Measurements from ENCODE around the gene KRT80.

The KRT80 gene

DNA sequence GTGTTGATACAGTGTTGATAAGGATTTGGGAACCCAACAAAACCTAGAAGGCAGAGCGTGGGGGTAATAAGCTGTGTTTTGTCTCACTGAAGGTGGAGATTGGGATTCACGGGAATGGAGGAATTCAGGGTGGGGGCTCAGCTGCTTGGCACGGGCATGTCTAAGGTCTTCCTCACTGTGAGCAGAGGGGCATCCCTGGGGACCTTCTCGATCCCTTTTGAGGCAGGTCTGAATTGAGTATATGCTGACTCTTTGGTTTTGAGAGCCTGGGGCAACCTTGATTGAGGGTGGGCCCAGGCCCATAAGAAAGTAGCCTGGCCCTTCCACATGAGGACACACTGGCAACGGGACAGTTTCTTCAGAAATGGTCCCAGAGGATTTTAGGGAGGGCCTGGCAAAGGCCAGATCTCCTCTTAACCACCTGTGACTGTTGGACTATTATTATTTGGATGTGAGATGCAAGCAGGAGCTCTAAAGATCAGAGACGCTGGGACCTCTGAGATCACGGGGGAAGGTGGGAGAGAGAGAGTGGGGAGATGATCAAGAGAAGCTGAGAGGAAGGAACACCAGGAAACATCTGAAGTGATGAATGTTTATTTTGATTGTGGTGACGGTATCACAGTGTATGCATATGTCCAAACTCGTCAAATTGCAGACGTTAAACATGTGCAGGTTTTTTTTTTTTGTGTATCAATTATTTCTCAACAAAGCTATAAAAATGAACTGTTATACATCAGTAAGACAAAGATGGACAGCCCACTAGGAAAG lies 63.9 kb downstream of the KRT80 start:
- DNase-seq (ENCODE audit: low read depth): no peak

DNA sequence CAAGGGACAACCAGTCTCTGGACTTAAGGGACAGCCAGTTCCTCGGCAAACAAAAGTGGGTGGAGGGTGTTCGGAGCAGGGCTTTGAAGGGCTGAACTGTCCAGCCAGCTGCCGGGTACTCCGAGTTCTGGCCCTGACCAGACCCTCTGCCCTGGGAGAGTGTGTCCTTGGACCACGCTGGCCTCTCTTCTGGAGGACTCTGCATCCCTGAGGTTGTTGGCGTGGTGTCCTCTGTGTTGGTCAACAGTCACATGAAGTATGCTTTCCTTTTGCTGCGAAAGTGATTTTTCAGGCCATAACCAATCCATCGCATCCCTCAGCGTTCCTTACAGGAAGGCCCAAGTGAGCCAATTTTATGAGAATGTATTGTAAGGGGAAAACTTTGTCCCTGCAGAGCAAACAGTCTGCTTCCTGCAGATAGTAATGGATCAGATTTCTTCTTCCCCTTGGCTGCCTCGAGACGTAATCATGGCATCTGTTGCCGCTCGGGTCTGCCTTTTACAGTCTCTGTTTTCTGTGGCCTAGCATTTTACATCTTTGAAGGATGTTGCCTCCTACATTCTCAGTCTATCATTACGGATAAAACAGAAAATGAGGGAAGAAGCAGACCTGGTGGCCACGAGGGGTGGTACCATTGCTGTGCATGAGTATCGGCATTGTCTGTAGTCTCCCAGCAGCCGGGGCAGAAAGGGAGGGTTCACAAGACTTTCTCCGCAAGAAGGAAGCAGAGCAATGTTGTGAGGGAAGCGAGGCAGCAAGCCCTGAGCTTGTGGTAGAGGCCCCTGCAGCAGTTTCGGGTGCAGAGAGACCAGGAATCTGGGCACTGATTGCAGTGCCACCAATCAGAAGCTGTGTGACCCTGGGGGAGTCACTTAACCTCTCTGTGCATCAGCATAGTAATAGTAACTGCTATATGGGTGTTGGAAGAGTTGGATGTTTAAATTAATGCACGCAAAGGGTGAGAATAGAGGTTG lies 64.9 kb downstream of the KRT80 start:
- no peak for DNase-seq (ENCODE audit: low read depth)

DNA sequence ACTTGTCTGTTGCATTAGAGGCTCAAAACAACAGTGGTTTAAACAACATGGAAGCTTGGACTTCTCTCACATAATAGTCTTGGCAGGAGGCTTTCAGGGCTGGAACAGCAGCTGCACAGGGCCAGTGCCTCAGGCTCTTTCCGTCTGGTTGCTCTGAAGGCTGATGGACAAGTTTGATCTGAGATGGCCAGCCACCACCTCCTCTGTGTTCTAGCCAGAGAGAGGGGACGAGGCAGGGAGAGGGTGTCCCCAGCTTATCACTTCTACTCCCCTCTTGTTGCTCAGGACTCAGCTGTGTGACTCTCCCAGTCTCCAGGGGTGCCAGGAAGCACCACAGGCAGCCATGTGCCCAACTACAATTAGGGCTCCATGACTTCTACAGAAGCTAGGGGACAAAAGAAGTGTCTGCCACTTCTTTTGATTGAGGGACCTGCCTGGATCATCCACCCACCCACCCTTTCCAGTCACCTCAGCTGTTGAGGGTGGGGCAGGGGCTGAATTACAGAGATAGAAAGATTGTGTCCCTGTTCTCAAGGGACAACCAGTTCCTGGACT lies 65.7 kb downstream of the KRT80 start:
- no peak for DNase-seq (ENCODE audit: low read depth)

DNA sequence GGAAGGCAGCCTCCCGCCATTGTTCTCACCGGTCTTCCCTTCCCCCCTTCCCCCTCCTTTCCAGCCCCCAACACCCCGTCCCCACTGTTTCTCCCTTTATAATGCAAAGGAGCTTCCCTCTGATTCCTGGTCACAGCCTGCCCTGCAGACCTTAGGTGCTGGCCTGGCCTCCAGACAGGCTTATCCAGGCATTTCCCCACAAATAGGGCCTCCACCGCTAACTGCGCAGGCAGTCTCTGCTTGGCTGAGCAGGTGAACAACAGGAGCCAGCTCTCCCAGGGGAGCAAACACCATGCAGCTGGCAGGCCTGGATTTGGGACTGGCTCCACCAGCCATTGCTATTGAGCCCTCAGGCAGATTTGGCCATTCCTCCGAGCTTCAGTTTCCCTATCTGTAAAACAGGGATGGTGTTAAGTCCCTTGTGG lies 66.3 kb downstream of the KRT80 start:
- DNase-seq (ENCODE audit: low read depth): no peak

DNA sequence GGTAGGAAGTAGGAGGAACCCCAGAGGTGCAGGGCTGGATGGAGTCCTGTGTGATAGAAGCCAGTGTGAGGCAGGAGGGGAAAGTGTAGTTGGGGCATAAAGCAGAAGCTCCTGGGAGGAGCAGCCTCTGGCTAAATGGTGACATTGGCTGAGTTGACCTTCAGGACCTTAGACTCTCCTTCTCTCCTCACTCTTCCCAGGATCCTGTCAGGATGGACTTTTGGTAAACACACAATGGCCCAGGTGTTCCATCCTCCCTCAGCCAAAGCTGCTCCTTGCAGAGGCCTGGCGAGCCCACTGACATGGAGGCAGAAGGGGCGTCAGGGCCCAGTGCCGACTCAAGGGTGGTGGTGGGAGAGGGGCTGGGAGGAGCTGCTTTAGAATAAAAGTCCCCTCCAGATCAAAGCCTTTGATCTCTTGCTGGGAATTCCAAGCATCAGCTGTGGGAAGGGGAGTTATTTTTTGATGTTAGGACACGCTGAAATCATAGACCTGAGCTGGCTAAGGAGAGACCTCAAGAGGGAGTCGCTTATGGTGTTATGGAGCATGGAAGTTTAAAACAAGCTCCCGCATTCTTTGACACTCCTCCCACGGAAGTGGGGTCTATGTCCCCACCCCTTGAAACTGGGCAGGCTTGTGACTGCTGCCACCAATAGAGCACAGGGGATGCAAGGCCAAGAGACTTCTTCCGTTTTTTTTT lies 68.2 kb downstream of the KRT80 start:
- no peak for DNase-seq (ENCODE audit: low read depth)

DNA sequence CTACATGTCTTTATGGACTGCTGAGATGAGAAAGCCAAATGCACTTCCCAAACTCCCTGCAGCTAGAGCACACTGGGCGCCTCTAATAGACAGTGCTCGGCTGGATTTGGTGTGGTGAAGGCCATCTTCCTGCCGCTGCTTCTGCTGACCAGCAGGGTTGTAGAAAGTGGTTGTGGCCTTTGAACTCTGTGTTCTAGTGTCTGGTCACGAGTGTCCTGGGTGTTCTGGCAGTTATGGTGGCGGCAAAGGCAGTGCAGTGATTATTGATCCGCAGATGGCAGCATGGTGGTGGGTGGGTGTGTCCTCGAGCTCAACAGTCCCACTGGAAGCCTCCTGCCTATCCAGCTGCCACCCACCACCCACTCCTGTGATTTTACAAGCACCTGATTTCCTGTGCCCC lies 68.9 kb downstream of the KRT80 start:
- no peak for DNase-seq (ENCODE audit: low read depth)

DNA sequence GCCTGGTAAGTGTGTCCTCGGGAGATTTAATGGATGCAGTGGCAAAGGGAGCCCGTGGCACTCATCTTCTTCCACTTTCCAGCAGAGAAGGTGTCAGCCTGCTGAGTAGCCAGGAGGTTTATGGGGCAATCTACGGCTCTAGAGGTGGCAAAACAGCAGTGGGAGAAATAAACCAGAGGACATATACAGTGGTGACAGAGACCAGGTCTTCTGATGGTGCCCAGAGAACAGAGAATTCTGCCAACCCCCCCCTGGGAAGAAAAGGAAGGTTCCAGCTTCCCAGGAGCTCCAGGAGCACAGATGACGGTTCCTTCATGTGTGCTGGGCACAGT lies 69.3 kb downstream of the KRT80 start:
- no peak for DNase-seq (ENCODE audit: low read depth)

DNA sequence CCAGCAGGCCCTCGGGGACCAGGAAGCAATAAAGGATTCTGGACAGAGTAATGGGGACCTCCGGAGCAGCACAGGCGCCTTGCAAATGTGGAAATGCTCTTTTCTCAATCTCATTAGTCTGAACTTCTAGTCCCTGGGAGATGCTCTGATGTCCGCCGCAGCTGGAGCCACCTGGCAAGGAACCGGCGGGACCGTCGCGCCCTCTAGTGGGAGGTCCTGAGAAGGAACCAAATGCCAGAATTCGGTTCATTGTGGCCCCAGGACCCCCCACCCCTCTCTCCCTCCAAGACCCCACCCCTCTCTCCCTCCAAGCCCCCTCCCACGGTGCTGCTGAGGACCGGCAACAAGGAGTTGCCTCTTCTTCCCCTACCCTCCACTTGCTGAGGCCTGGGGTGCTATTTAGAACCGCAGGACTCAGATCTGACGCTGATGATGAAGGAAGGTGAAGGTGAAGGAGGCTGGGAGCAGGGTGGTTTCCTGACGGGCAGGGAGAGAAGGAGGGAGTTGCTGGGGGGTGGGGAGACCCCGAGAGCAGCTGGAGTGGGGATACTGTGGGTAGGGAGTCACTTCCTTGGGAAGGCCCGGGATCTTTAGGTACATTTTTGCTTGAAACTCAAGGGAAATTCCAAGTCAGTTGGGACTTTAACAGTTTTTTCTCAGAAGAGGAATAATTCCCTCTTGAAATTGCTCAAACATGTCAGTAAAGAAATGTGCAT lies 69.8 kb downstream of the KRT80 start:
- DNase-seq (ENCODE audit: low read depth): no peak

DNA sequence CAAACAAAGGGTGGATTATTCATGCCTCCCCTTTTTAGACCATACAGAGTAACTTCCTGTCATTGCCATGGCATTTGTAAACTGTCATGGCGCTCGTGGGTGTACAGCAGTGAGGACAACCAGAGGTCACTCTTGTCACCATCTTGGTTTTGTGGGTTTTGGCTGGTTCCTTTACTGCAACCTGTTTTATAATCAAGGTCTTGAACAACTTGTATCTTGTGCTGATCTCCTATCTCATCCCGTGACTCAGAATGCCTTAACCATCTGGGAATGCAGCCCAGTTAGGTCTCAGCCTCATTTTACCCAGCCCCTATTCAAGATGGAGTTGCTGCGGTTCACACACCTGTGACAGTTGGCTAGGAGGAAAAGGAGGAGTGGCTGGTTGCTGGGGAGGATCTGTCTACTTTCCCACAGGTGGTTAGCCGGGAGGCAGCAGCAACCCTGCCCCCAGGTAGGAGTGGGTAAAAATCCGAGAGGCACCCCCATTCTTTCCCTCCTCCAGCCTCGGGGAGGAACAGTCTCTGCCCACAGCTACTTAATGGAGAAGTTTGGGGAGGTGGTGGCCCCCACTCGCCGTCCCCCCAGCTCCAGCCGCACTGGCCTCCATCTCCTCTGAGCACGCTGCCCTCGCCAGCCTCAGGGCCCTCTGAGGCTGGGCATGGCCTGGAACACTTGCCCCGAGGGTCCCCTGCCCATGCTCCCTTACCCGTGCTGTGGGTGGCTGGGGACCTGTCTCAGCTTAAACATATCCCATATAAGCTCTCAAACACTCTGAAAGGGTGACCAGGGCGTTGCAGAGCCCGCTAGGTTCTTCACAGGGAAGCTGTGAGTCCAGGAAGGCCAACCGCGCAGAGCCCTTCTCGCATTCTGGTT lies 70.6 kb downstream of the KRT80 start:
- no peak for DNase-seq (ENCODE audit: low read depth)

DNA sequence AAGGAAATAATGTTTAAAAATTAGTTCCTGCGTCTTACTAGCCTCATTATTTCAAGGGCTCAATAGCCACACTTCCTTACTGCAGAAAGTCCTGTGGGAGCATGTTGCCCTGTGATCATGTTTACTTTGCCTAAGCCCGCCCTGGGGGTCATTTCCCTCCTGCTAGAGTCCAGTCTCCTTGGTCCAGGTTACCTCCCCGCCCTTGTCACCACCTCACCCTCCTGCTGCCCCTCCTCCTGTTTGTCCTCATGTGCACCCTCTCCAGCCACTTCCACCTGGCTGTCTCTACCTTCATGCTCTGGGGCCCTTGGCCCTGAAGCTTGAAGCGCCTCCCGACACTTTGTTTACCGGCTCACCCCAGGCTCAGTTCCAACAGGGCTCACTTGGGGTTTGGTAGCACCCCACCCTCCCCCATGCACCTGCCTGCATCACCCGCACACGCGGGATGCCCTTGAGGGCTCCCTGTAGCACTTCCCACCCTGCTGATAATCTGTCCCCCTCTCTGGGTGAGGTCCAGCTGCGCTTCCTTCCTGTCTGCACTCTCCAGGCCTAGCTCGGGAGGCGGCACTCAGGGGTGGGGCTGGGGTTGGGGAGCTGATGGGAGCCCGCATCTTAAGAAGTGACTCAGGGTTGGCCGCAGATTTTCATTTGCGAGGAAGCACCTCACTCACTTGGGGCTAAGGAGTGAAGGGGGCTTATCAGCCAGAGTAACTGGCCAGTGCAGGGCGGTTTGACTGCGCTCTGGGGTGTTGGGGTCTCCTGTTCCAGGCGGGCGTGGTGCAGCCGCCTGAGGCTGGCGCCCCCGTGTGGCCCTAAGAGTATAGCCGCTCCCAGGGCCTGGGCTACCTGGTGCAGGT lies 72.2 kb downstream of the KRT80 start:
- DNase-seq (ENCODE audit: low read depth): no peak
